H1 (cell line): ENCODE data around the gene COL6A2. TPM values are rescaled to one million over a fixed set of nuclear protein-coding genes. Genes with fewer than 3 reads are reported as not detected.

Source experiments
- CTCF ChIA-PET: fragments of 300-600 bp; sonication (Branson Sonifier 250); formaldehyde crosslinking; loops from one replicate; lab custom pipeline; 2021; ENCODE audit not compliant: partially characterized antibody; lab: Charles Lee
- POLR2A ChIA-PET: fragments of 300-600 bp; sonication (Branson Sonifier 250); formaldehyde crosslinking; loops from one replicate; lab custom pipeline; 2021; ENCODE audit warnings: inconsistent platforms; ENCODE audit not compliant: partially characterized antibody; lab: Charles Lee
- DNase-seq, 2 experiments: peaks; one replicate each; pipeline versions ENCODE4 v3.0.0 to v3.0.0-alpha.2; 2010 to 2022; ENCODE audit warnings: low spot score in 2 of 2, low read depth in 1 of 2, mixed read lengths in 1 of 2
- FAIRE-seq: peaks from 2 replicates; lab custom pipeline; 2011; peaks lifted over from hg19 to GRCh38; lab: Jason Lieb, UNC
- H2AFZ ChIP-seq: 2 replicates; pipeline ENCODE4 v1.8.1; 2012; ENCODE audit warnings: low read length, inconsistent platforms
- H2AK5ac ChIP-seq: 2 replicates; pipeline ENCODE4 v1.6.1; 2013; ENCODE audit warnings: low read depth, low read length
- H2BK120ac ChIP-seq: replicated peaks from 2 replicates; pipeline ENCODE3; 2013; ENCODE audit warnings: low read depth, low read length, inconsistent platforms
- H2BK12ac ChIP-seq: 2 replicates; pipeline ENCODE4 v1.6.1; 2013; ENCODE audit warnings: low read depth, low read length
- H2BK15ac ChIP-seq: 2 replicates; pipeline ENCODE4 v1.6.1; 2013; ENCODE audit warnings: low read length
- H2BK20ac ChIP-seq: 2 replicates; pipeline ENCODE4 v1.6.1; 2013; ENCODE audit warnings: low read length
- H2BK5ac ChIP-seq: 2 replicates; pipeline ENCODE4 v1.6.1; 2013; ENCODE audit warnings: low read depth, low read length
- H3K14ac ChIP-seq: 2 replicates; pipeline ENCODE4 v1.6.1; 2013; ENCODE audit warnings: inconsistent platforms; ENCODE audit not compliant: insufficient read length
- H3K18ac ChIP-seq: 2 replicates; pipeline ENCODE4 v1.6.1; 2013; ENCODE audit warnings: low read length; ENCODE audit errors: extremely low read depth
- H3K23ac ChIP-seq: 2 replicates; pipeline ENCODE4 v1.6.1; 2013; ENCODE audit warnings: inconsistent platforms; ENCODE audit not compliant: insufficient read length
- H3K23me2 ChIP-seq: 2 replicates; pipeline ENCODE4 v1.6.1; 2013; ENCODE audit warnings: low read depth, low read length
- H3K27ac ChIP-seq: 2 replicates; pipeline ENCODE4 v1.6.1; 2011; ENCODE audit warnings: low read depth, low read length, inconsistent platforms
- H3K27me3 ChIP-seq, 4 experiments: replicated peaks in 1 of 4; 1 replicate in 1 of 4; 2 replicates in 3 of 4; pipeline versions ENCODE4 v1.6.1 to v1.8.1; 2011 to 2013; ENCODE audit warnings: low read length in 3 of 4, mild to moderate bottlenecking in 3 of 4, inconsistent platforms in 2 of 4, mixed read lengths in 2 of 4, moderate library complexity in 1 of 4; ENCODE audit not compliant: control insufficient read depth in 3 of 4, insufficient read depth in 3 of 4; ENCODE audit errors: extremely low read depth in 1 of 4
- H3K36me3 ChIP-seq, 4 experiments: 2 replicates each; pipeline versions ENCODE4 v1.6.1 to v1.8.1; 2011 to 2013; ENCODE audit warnings: mild to moderate bottlenecking in 4 of 4, low read length in 3 of 4, moderate library complexity in 2 of 4, control low read depth in 1 of 4, inconsistent platforms in 1 of 4; ENCODE audit not compliant: insufficient read depth in 4 of 4, control insufficient read depth in 2 of 4
- H3K4ac ChIP-seq: replicated peaks from 2 replicates; pipeline ENCODE3; 2013; ENCODE audit warnings: low read length, low read depth, mixed read lengths, inconsistent platforms; ENCODE audit not compliant: insufficient read length
- H3K4me1 ChIP-seq, 4 experiments: replicated peaks in 1 of 4; 1 replicate in 1 of 4; 2 replicates in 3 of 4; pipeline versions ENCODE4 v1.6.1 to v1.8.1; 2011 to 2013; ENCODE audit warnings: low read length in 3 of 4, inconsistent platforms in 2 of 4, mixed read lengths in 1 of 4; ENCODE audit not compliant: insufficient read depth in 4 of 4, control insufficient read depth in 3 of 4
- H3K4me2 ChIP-seq, 2 experiments: 2 replicates each; pipeline versions ENCODE4 v1.6.1 to v1.8.1; 2011 to 2013; ENCODE audit warnings: low read depth in 2 of 2, low read length in 2 of 2, control low read depth in 1 of 2, inconsistent platforms in 1 of 2, mild to moderate bottlenecking in 1 of 2; ENCODE audit not compliant: insufficient read depth in 1 of 2
- H3K4me3 ChIP-seq, 4 experiments: fragments of 200-600, 300-600 bp in 1 of 4; sonication (generic), shearing (Covaris generic), sonication (Bioruptor Twin) in 1 of 4; 2 replicates each; pipeline versions ENCODE4 v1.5.1 to v1.8.1; 2011 to 2016; ENCODE audit warnings: low read length in 4 of 4, low read depth in 3 of 4, control low read depth in 2 of 4, inconsistent platforms in 2 of 4, mild to moderate bottlenecking in 2 of 4, mixed read lengths in 1 of 4, moderate library complexity in 1 of 4; ENCODE audit not compliant: insufficient read depth in 2 of 4; ENCODE audit errors: extremely low read depth in 1 of 4
- H3K56ac ChIP-seq: replicated peaks from 2 replicates; pipeline ENCODE3; 2013; ENCODE audit warnings: low read depth, mild to moderate bottlenecking, mixed read lengths, low read length, inconsistent platforms; ENCODE audit not compliant: insufficient read length
- H3K79me1 ChIP-seq: 2 replicates; pipeline ENCODE4 v1.6.1; 2013; ENCODE audit warnings: low read depth, low read length, control low read depth
- H3K79me2 ChIP-seq, 2 experiments: 2 replicates each; pipeline versions ENCODE4 v1.6.1 to v1.8.1; 2012 to 2013; ENCODE audit warnings: low read length in 2 of 2, mild to moderate bottlenecking in 2 of 2, inconsistent platforms in 1 of 2; ENCODE audit not compliant: insufficient read depth in 2 of 2, control insufficient read depth in 1 of 2
- H3K9ac ChIP-seq, 4 experiments: replicated peaks in 1 of 4; 1 replicate in 1 of 4; 2 replicates in 3 of 4; pipeline versions ENCODE4 v1.6.1 to v1.8.1; 2011 to 2013; ENCODE audit warnings: low read depth in 3 of 4, low read length in 3 of 4, control low read depth in 2 of 4, mild to moderate bottlenecking in 2 of 4, moderate library complexity in 2 of 4, inconsistent platforms in 1 of 4; ENCODE audit errors: extremely low read depth in 1 of 4
- H3K9me3 ChIP-seq, 2 experiments: 2 replicates each; pipeline versions ENCODE4 v1.6.1 to v1.8.1; 2012 to 2013; ENCODE audit warnings: mild to moderate bottlenecking in 2 of 2, moderate library complexity in 2 of 2, control low read depth in 1 of 2, inconsistent platforms in 1 of 2, low read depth in 1 of 2, low read length in 1 of 2, mixed read lengths in 1 of 2; ENCODE audit not compliant: insufficient read depth in 2 of 2
- H4K20me1 ChIP-seq, 2 experiments: replicated peaks in 1 of 2; 2 replicates each; pipeline versions ENCODE3 to v1.8.1; 2011 to 2013; ENCODE audit warnings: inconsistent platforms in 2 of 2, low read length in 2 of 2, mild to moderate bottlenecking in 1 of 2; ENCODE audit not compliant: insufficient read depth in 2 of 2, control insufficient read depth in 1 of 2
- H4K5ac ChIP-seq: 2 replicates; pipeline ENCODE4 v1.6.1; 2013; ENCODE audit warnings: low read length, low read depth, mixed read lengths, inconsistent platforms; ENCODE audit not compliant: insufficient read length
- H4K8ac ChIP-seq: 2 replicates; pipeline ENCODE4 v1.8.0; 2013; ENCODE audit warnings: mild to moderate bottlenecking, moderate library complexity, low read length, inconsistent platforms; ENCODE audit not compliant: insufficient read depth; ENCODE audit errors: extremely low read depth
- H4K91ac ChIP-seq: replicated peaks from 2 replicates; pipeline ENCODE3; 2013; ENCODE audit warnings: low read length, mixed read lengths, inconsistent platforms; ENCODE audit not compliant: insufficient read length
- RBBP5 ChIP-seq: IDR thresholded peaks from 2 replicates; pipeline ENCODE4 v1.7.1; 2012; ENCODE audit warnings: low read depth, mild to moderate bottlenecking, inconsistent platforms, low read length, moderate library complexity, borderline replicate concordance
- SUZ12 ChIP-seq: fragments of 200-600 bp; sonication (generic); IDR thresholded peaks from 2 replicates; pipeline ENCODE4 v1.6.1; 2012; ENCODE audit warnings: mild to moderate bottlenecking, inconsistent platforms, low read length, moderate library complexity, mixed read lengths
- WGBS, 2 experiments: shearing (Covaris generic) in 1 of 2; methylation state at CpG; one replicate each; pipeline versions ENCODE4 v1.1.6 to v1.1.7; 2013 to 2015; ENCODE audit warnings: low lambda C conversion rate in 2 of 2, mixed read lengths in 2 of 2, inconsistent platforms in 1 of 2, low coverage in 1 of 2, missing lambda C conversion rate in 1 of 2; ENCODE audit not compliant: insufficient replicate concordance in 2 of 2, insufficient coverage in 1 of 2, insufficient read length in 1 of 2; ENCODE audit errors: extremely low coverage in 1 of 2, missing lambda C conversion rate in 1 of 2; 5-methylcytosine and 5-hydroxymethylcytosine counted together
- polyA plus RNA-seq, 7 experiments: library from polyadenylated mRNA; depleted of rRNA in 3 of 7; stranded (reverse) in 5 of 7; unstranded in 2 of 7; fragments of >200 nt in 5 of 7; fragments of 200-250 nt in 2 of 7; gene quantifications; 1 replicate in 5 of 7; 2 replicates in 1 of 7; 4 replicates in 1 of 7; pipeline versions ENCODE4 v1.2.1 to v1.2.3, GENCODE V29; 2011 to 2013; ENCODE audit warnings: missing spikeins in 2 of 7, mixed read lengths in 2 of 7
- small RNA-seq: library from polyadenylated mRNA; stranded (forward); fragments of <200 nt; extraction: miRNeasy Mini kit (QIAGEN cat#:217004); gene quantifications from one replicate; pipeline ENCODE3, GENCODE V24; 2013; ENCODE audit not compliant: insufficient read depth
- total RNA-seq: library from RNA; stranded (reverse); fragmentation: NEBNext Ultra II Directional; extraction: Animal tissue kit (Norgen Biotek cat#: 25700); gene quantifications from 2 replicates; pipeline ENCODE4 v1.2.1, GENCODE V29; 2021

Gene COL6A2
- total and polyA plus RNA-seq, 2 of the 8 experiments (the other 6 are each of a cell fraction or from before 2014, with no cell fraction given): 60.1 to 62.7 TPM

DNA sequence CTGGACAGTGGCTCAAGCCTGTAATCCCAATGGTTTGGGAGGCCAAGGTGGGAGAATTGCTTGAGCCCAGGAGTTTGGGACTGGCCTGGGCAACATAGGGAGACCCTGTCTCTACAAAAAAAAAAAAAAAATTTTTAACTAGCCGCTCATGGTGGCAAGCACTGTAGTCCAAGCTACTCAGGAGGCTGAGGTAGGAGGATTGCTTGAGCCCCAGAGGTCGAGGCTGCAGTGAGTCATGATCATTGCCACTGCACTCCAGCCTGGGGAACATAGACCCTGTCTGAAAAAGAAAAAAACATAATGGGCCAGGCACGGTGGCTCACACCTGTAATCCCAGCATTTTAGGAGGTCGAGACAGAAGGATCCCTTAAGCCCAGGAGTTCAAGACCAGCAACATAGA is 81.0 kb downstream of the COL6A2 start:
- no peak overlapping the region for H3K4me3 ChIP-seq
- no peak for TF ChIP-seq RBBP5
- TF ChIP-seq SUZ12: no peak
- TF ChIP-seq, all 59 proteins: peak for 0
- Histone ChIP-seq H4K5ac (no peak overlapping the region), H2BK15ac (no peak overlapping the region), H3K18ac (no peak overlapping the region), H3K4me2 (no peak overlapping the region), H2BK12ac (no peak overlapping the region), H4K91ac (no peak overlapping the region), H2BK120ac (no peak overlapping the region), H3K14ac (no peak overlapping the region), H2BK5ac (no peak overlapping the region), H3K23me2 (peaks cover 2% of the 10 kb centered on the region; the same call in 1 of the 2 replicates), H3K79me1 (peaks cover 5% of the 10 kb centered on the region; the same call in 1 of the 2 replicates), H4K20me1 (peaks cover 0 to 11% of the 10 kb centered on the region in 2 experiments), H3K4ac (no peak overlapping the region), H3K9me3 (no peaks in the 10 kb centered on the region), H3K79me2 (peaks cover 0 to 35% of the 10 kb centered on the region in 2 experiments; a peak in 2 of 4 replicates), H3K4me1 (peaks cover 0 to 20% (median 9%) of the 10 kb centered on the region in 4 experiments; a peak in 5 of 7 replicates), H2BK20ac (no peak overlapping the region), H3K56ac (no peak overlapping the region), H3K36me3 (peaks cover 0 to 2% (median 0%) of the 10 kb centered on the region in 4 experiments; a peak in 1 of 8 replicates), H3K27ac (no peak overlapping the region), H4K8ac (no peak overlapping the region), H2AFZ (no peak overlapping the region), H3K23ac (no peak overlapping the region), H2AK5ac (no peak overlapping the region), H3K27me3 (no peaks in the 10 kb centered on the region), H3K9ac (no peak overlapping the region)
- WGBS, 2 experiments: 90% methylated on average over 4 of the region's 4 CpGs; no CpG with 5 or more reads in 1 of the 2 experiments
- DNase-seq (no peak), FAIRE-seq (no peak)
- CTCF ChIA-PET: interaction anchor here (0.6 to 2.5 kb wide), 2 partner anchors 26 to 899 kb away, joined by 4 to 8 read pairs; no protein-coding TSS in a partner anchor
- POLR2A ChIA-PET: interaction anchor here (1.5 kb wide), 1 partner anchor 119 kb away, joined by 3 read pairs; no protein-coding TSS in a partner anchor

Small RNAs within 50 kb of the gene (small RNA-seq; reads per million reads assigned to genes)
- not detected for gene PSMA6P3

Other genes starting within 250 kb of the COL6A2 start
- 100 and 104 TPM in 2 replicates for gene COL6A1, start 116.3 kb upstream of the COL6A2 start, total RNA-seq
- gene COL6A1, start 116.3 kb upstream of the COL6A2 start, polyA plus RNA-seq (2011; rRNA removed): 115 and 212 TPM in 2 replicates
- 3.3 and 6.0 TPM in 2 replicates for gene FTCD, start 57.5 kb downstream of the COL6A2 start, total RNA-seq
- gene FTCD, start 57.5 kb downstream of the COL6A2 start, polyA plus RNA-seq (2011; rRNA removed): 4.9 and 7.3 TPM in 2 replicates
- 49.4 and 50.0 TPM in 2 replicates for gene SPATC1L, start 86.3 kb downstream of the COL6A2 start, total RNA-seq
- 24.9 and 44.8 TPM in 2 replicates for gene SPATC1L, start 86.3 kb downstream of the COL6A2 start, polyA plus RNA-seq (2011; rRNA removed)
- gene LSS, start 130.7 kb downstream of the COL6A2 start, total RNA-seq: 96.1 and 102 TPM in 2 replicates
- gene LSS, start 130.7 kb downstream of the COL6A2 start, polyA plus RNA-seq (2011; rRNA removed): 123 and 139 TPM in 2 replicates
- 119 and 124 TPM in 2 replicates for gene MCM3AP, start 187.5 kb downstream of the COL6A2 start, total RNA-seq
- 37.2 and 65.4 TPM in 2 replicates for gene MCM3AP, start 187.5 kb downstream of the COL6A2 start, polyA plus RNA-seq (2011; rRNA removed)
- 26.6 and 26.9 TPM in 2 replicates for gene YBEY, start 188.2 kb downstream of the COL6A2 start, total RNA-seq
- gene YBEY, start 188.2 kb downstream of the COL6A2 start, polyA plus RNA-seq (2011; rRNA removed): 23.7 and 31.9 TPM in 2 replicates
- 22.4 and 26.1 TPM in 2 replicates for gene C21orf58, start 225.8 kb downstream of the COL6A2 start, total RNA-seq
- gene C21orf58, start 225.8 kb downstream of the COL6A2 start, polyA plus RNA-seq (2011; rRNA removed): 13.8 and 27.8 TPM in 2 replicates
- gene PCNT, start 226.0 kb downstream of the COL6A2 start, total RNA-seq: 39.5 and 45.1 TPM in 2 replicates
- gene PCNT, start 226.0 kb downstream of the COL6A2 start, polyA plus RNA-seq (2011; rRNA removed): 9.9 and 12.0 TPM in 2 replicates